Measurements from ENCODE around the gene P2RX6. TPM values are rescaled to one million over a fixed set of nuclear protein-coding genes. Genes with fewer than 3 reads are reported as not detected.

The P2RX6 gene
- total RNA-seq, 2 experiments from 2014 or later, result 0.22 to 0.25 TPM

DNA sequence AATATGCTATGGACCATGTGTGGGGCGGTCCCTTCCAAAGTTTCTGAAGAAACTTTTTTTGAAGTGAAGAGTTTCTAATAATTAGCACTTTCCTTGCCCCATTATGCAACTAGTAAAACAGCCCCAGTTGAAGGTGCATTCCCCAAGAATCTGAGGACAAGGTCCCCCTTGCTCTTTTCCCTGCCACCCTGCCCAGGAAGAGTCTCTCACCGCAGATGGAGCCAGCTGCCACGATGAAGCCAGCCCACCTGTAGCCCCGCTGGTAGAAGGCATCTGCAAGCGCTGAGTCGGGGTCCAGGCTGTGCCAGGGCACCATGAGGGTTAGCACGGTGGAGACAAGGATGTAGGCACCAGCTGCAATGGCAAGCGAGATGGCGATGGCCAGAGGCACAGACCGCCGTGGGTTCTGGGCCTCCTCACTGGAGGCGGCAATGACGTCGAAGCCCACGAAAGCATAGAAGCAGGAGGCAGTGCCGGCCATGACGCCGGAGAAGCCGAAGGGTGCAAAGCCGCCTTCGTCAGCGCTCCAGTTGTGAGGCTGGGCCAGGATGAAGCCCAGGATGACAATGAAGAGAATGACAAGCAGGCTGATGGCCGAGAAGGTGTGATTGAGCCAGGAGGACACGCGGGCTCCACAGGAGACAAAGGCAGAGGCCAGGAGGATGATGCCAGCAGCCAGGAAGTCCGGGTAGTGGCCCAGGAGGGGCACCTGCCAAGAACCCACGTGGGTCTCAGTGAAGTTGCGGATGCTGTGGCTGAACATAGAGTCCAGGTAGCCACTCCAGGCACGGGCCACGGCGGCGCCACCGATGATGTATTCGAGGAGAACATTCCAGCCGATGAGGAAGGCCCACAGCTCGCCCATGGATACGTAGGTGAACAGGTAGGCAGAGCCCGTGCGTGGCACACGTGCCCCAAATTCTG, 15.9 kb downstream of the P2RX6 start:
- intact Hi-C loops (cut with micrococcal nuclease), result no loop called here
- no peaks in the 10 kb centered on the region for H3K9me3 Mint-ChIP-seq

DNA sequence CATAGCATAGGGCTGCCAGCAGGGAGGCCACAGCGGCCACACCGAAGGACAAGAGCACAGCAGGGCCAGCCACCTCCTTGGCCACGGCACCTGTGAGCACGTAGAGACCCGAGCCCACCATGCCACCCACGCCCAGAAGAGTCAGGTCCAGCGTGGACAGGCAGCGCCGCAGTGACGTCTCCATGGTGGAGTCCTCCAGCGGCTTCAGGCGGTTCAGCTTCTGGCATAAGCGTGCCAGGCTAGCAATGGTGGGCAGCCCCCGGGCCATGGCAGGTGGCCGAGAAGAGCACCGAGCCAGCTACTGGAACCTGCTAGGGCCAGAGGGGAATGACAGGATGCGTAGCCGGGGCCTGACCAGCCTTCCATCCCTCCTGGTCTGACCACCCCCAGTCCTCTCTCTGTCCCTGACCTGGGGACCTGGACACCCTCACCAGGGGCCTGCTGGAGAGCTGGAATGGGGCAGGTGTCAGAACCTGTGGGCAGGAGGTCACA, 16.6 kb downstream of the P2RX6 start:
- Mint-ChIP-seq H3K36me3 (ENCODE audit: low read depth) (no peaks in the 10 kb centered on the region), H3K27me3 (peaks cover 21% of the 10 kb centered on the region), H3K4me3 (no peak overlapping the region), H3K27ac (no peak overlapping the region), H3K4me1 (ENCODE audit: low read depth) (peaks cover 2% of the 10 kb centered on the region), H3K9me3 (no peaks in the 10 kb centered on the region)
- TF ChIP-seq, protein P1, sequence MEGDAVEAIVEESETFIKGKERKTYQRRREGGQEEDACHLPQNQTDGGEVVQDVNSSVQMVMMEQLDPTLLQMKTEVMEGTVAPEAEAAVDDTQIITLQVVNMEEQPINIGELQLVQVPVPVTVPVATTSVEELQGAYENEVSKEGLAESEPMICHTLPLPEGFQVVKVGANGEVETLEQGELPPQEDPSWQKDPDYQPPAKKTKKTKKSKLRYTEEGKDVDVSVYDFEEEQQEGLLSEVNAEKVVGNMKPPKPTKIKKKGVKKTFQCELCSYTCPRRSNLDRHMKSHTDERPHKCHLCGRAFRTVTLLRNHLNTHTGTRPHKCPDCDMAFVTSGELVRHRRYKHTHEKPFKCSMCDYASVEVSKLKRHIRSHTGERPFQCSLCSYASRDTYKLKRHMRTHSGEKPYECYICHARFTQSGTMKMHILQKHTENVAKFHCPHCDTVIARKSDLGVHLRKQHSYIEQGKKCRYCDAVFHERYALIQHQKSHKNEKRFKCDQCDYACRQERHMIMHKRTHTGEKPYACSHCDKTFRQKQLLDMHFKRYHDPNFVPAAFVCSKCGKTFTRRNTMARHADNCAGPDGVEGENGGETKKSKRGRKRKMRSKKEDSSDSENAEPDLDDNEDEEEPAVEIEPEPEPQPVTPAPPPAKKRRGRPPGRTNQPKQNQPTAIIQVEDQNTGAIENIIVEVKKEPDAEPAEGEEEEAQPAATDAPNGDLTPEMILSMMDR (IDR thresholded peaks at IDR 0.05), result no peak
- POLR2A ChIA-PET, result no interaction called here
- ATAC-seq (no peak), DNase-seq (no peak)
- intact Hi-C loops (cut with micrococcal nuclease), result no loop called here
- CTCF ChIA-PET, result interaction anchor here (1.4 kb wide), 1 partner anchor 71 kb away, joined by 5 read pairs; no protein-coding TSS in a partner anchor

More for the DNA sequence above, 15.9 kb downstream of the P2RX6 start:
- Mint-ChIP-seq H3K4me3 (no peak overlapping the region), H3K27ac (no peak overlapping the region), H3K4me1 (ENCODE audit: low read depth) (peaks cover 4% of the 10 kb centered on the region), H3K36me3 (ENCODE audit: low read depth) (no peaks in the 10 kb centered on the region), H3K27me3 (peaks cover 21% of the 10 kb centered on the region)
- DNase-seq, result no peak
- TF ChIP-seq, protein P1 (IDR thresholded peaks at IDR 0.05), result no peak
- CTCF ChIA-PET, result no interaction called here
- POLR2A ChIA-PET, result no interaction called here
- no peak for ATAC-seq

DNA sequence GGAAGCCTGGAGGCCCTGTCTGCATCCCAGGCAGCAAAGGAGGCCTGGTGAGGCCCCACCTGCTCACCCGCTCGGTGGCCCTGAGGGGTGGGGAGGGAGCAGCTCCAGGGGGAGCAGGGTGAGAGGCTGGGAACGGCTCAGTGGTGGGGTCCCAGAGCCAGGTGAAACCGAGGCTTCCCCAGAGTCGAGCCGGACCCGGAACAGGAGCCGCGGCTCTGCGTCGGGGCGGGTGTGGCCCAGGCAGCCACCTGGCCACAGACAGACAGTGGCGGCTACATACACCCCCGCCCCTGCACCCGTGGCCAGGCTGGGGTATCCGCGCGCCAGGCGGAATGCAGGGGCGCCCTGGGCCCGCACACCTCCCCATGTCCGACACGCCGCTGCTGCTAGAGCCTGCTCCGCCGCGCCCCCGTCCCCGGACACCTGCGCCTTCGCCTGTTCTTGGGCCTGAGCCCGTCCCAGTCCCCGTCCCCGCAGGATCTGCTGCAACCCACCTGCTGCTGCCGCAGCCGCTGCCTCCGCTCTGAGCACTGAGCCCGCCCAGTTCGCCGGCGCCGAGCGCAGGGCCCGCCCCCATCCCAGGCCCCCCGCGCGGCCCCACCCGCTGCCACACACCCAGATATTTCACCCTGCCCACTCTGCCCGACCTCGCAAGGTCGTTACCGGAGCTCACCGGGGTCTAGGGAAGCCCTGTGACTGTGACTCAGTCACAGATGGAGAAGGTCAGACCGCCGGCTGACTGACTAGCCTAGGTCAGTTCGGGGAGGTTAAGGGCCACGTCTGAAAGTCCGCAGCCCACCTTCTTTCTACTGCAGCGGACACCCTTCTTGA, 17.3 kb downstream of the P2RX6 start, which contains the start of gene SLC7A4:
TSS of gene SLC7A4 (minus strand) at position 525 of the 831 bp plus-strand sequence. CDS start 749 bp downstream, outside the sequence.
- peak; percentile 61 for ATAC-seq
- Mint-ChIP-seq H3K4me1 (ENCODE audit: low read depth) (peaks cover 2% of the 10 kb centered on the region), H3K36me3 (ENCODE audit: low read depth) (no peaks in the 10 kb centered on the region), H3K4me3 (peak within 1 kb of the TSS; percentile 20), H3K27ac (no peak within 1 kb of the TSS), H3K9me3 (no peaks in the 10 kb centered on the region), H3K27me3 (peaks cover 23% of the 10 kb centered on the region)
- ChIA-PET CTCF (interaction anchor here (1.0 to 1.4 kb wide), 2 partner anchors 11 to 70 kb away, joined by 4 to 5 read pairs; no protein-coding TSS in a partner anchor), POLR2A (no interaction called here)
- DNase-seq, result no peak
- intact Hi-C loops (cut with micrococcal nuclease), result no loop called here
- TF ChIP-seq, protein P1 (IDR thresholded peaks at IDR 0.05), result no peak

DNA sequence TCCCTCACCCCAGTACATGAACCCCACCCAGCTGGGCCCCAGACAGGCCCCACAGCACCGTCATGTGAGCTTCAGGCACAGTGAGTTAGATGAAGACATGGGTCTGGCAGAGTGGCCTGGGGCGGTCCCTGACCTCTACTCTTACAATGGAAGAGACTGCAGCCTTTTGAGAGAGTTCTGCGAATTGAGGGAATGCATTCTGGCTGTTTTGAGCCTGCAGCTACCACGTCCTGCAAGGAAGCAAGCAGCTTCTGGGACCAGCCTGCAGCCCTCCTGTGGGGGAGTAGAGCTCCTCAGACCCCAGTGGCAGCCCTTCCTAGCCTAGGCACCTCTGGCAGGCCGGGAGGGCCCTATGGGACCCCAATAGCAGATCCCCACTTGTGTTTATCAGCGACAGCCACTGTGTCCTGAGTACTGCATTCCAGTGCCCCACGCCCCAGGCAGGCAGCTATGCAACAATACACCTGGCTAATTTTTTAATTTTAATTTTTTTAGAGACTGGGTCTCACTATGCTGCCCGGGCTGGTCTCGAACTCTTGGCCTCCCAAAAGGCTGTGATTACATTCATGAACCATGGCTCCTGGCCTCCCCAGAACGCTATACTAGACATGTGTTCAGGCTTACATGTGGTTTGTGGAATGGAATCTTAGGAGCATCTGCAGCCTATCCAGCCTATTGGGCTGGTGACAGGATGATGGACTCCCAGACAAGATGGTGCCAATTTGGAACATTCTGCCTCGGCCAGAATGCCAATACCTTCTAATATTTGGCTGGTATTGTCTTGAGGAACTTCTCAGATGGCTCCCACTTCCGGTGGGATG, 18.1 kb downstream of the P2RX6 start:
- DNase-seq (no peak), ATAC-seq (no peak)
- Mint-ChIP-seq H3K27me3 (peaks cover 25% of the 10 kb centered on the region), H3K27ac (no peak overlapping the region), H3K4me1 (ENCODE audit: low read depth) (peaks cover 2% of the 10 kb centered on the region), H3K9me3 (no peaks in the 10 kb centered on the region), H3K36me3 (ENCODE audit: low read depth) (no peaks in the 10 kb centered on the region), H3K4me3 (no peak overlapping the region)
- CTCF ChIA-PET, result interaction anchor here (1.0 to 1.4 kb wide), 3 partner anchors 12 to 70 kb away, joined by 3 to 5 read pairs (median 4); no protein-coding TSS in a partner anchor
- intact Hi-C loops (cut with micrococcal nuclease), result no loop called here
- POLR2A ChIA-PET, result no interaction called here
- TF ChIP-seq, protein P1 (IDR thresholded peaks at IDR 0.05), result no peak

Data from activated CD8-positive, alpha-beta T cell treated with anti-CD3 and anti-CD28 coated beads for 36 hours (primary cell).